Ectodermal cell (in vitro differentiated cells): ENCODE data around the gene MON2.

Source experiments
- H3K27ac ChIP-seq: 2 replicates; pipeline ENCODE4 v1.7.0; 2013; ENCODE audit warnings: mild to moderate bottlenecking, low read depth, low read length; ENCODE audit not compliant: insufficient read depth, poor library complexity, severe bottlenecking
- H3K27me3 ChIP-seq: 2 replicates; pipeline ENCODE4 v1.7.0; 2013; ENCODE audit warnings: mild to moderate bottlenecking, low read length; ENCODE audit not compliant: insufficient read depth, control insufficient read depth, poor library complexity, severe bottlenecking
- H3K36me3 ChIP-seq: one replicate; pipeline ENCODE4 v1.7.0; 2013; ENCODE audit warnings: low read length; ENCODE audit not compliant: control insufficient read depth, insufficient read depth
- H3K4me1 ChIP-seq: one replicate; pipeline ENCODE4 v1.7.0; 2013; ENCODE audit warnings: low read length; ENCODE audit not compliant: control insufficient read depth, insufficient read depth
- H3K4me3 ChIP-seq: 2 replicates; pipeline ENCODE4 v1.7.0; 2013; ENCODE audit warnings: low read depth, low read length, control low read depth; ENCODE audit not compliant: insufficient read depth
- H3K9me3 ChIP-seq: 2 replicates; pipeline ENCODE4 v1.7.0; 2013; ENCODE audit warnings: mild to moderate bottlenecking, low read length, moderate library complexity; ENCODE audit not compliant: control insufficient read depth
- WGBS, 2 experiments: methylation state at CpG; one replicate each; pipeline ENCODE4 v1.1.7; 2013; ENCODE audit warnings: missing lambda C conversion rate in 2 of 2; 5-methylcytosine and 5-hydroxymethylcytosine counted together

MON2 gene

GRCh38 chr12:62523619-62524018, 57.0 kb downstream of the MON2 start:
- H3K4me1 ChIP-seq = no peaks in the 10 kb centered on the region
- WGBS, 2 experiments = 100% methylated on average over 1 of the region's 1 CpG; no CpG with 5 or more reads in 1 of the 2 experiments
- H3K36me3 ChIP-seq = no peaks in the 10 kb centered on the region
- no peaks in the 10 kb centered on the region for H3K27me3 ChIP-seq
- H3K4me3 ChIP-seq = no peak overlapping the region
- H3K27ac ChIP-seq = no peak overlapping the region
- H3K9me3 ChIP-seq = no peaks in the 10 kb centered on the region

GRCh38 chr12:62525271-62525670, 58.6 kb downstream of the MON2 start:
- no peaks in the 10 kb centered on the region for H3K36me3 ChIP-seq
- no peak overlapping the region for H3K4me3 ChIP-seq

GRCh38 chr12:62530596-62530995, 64.0 kb downstream of the MON2 start:
- H3K27me3 ChIP-seq = no peaks in the 10 kb centered on the region
- WGBS, 2 experiments = 95 to 100% methylated on average over 1 of the region's 1 CpG
- peaks cover 5% of the 10 kb centered on the region for H3K36me3 ChIP-seq
- H3K27ac ChIP-seq = no peak overlapping the region
- H3K4me3 ChIP-seq = no peak overlapping the region
- H3K4me1 ChIP-seq = no peaks in the 10 kb centered on the region
- H3K9me3 ChIP-seq = no peaks in the 10 kb centered on the region

More at GRCh38 chr12:62525271-62525670, 58.6 kb downstream of the MON2 start:
- Histone ChIP-seq H3K4me1 (no peaks in the 10 kb centered on the region), H3K27ac (no peak overlapping the region), H3K9me3 (no peaks in the 10 kb centered on the region), H3K27me3 (no peaks in the 10 kb centered on the region)

- no peak overlapping the region for H3K27ac ChIP-seq
- no peaks in the 10 kb centered on the region for H3K9me3 ChIP-seq
- H3K27me3 ChIP-seq = no peaks in the 10 kb centered on the region
- H3K36me3 ChIP-seq = peaks cover 5% of the 10 kb centered on the region
- no peak overlapping the region for H3K4me3 ChIP-seq
- no peaks in the 10 kb centered on the region for H3K4me1 ChIP-seq
- WGBS, 2 experiments = 84 to 92% methylated on average over 3 of the region's 3 CpGs
Measured at GRCh38 chr12:62532333-62532732, 65.7 kb downstream of the MON2 start.

GRCh38 chr12:62533087-62533754, 66.6 kb downstream of the MON2 start:
- H3K4me3 ChIP-seq = no peak overlapping the region
- H3K27me3 ChIP-seq = no peaks in the 10 kb centered on the region
- peaks cover 5% of the 10 kb centered on the region for H3K36me3 ChIP-seq
- WGBS, 2 experiments = 87 to 89% methylated on average over 1 to 2 of the region's 2 CpGs
- no peaks in the 10 kb centered on the region for H3K4me1 ChIP-seq
- H3K27ac ChIP-seq = no peak overlapping the region
- no peaks in the 10 kb centered on the region for H3K9me3 ChIP-seq

GRCh38 chr12:62533755-62534107, 67.1 kb downstream of the MON2 start:
- no peaks in the 10 kb centered on the region for H3K27me3 ChIP-seq
- 87 to 99% methylated on average over 2 of the region's 2 CpGs for WGBS, 2 experiments
- no peak overlapping the region for H3K4me3 ChIP-seq
- peaks cover 5% of the 10 kb centered on the region for H3K36me3 ChIP-seq
- H3K4me1 ChIP-seq = no peaks in the 10 kb centered on the region
- no peak overlapping the region for H3K27ac ChIP-seq
- H3K9me3 ChIP-seq = no peaks in the 10 kb centered on the region

- WGBS, 2 experiments = 82% methylated on average over 3 of the region's 4 CpGs
- H3K36me3 ChIP-seq = peaks cover 5% of the 10 kb centered on the region
- H3K4me3 ChIP-seq = no peak overlapping the region
- H3K27me3 ChIP-seq = no peaks in the 10 kb centered on the region
- H3K27ac ChIP-seq = no peak overlapping the region
- H3K4me1 ChIP-seq = no peaks in the 10 kb centered on the region
- no peaks in the 10 kb centered on the region for H3K9me3 ChIP-seq
Measured at GRCh38 chr12:62536546-62536945, 69.9 kb downstream of the MON2 start.

GRCh38 chr12:62537551-62537950, 70.9 kb downstream of the MON2 start:
- WGBS, 2 experiments = 87 to 100% methylated on average over 2 of the region's 2 CpGs
- Histone ChIP-seq H3K4me1 (no peaks in the 10 kb centered on the region), H3K36me3 (peaks cover 5% of the 10 kb centered on the region), H3K9me3 (no peaks in the 10 kb centered on the region), H3K4me3 (no peak overlapping the region), H3K27me3 (no peaks in the 10 kb centered on the region), H3K27ac (no peak overlapping the region)

GRCh38 chr12:62540354-62540753, 73.7 kb downstream of the MON2 start:
- no peak overlapping the region for H3K27ac ChIP-seq
- 65 to 83% methylated on average over 2 of the region's 2 CpGs for WGBS, 2 experiments
- H3K4me1 ChIP-seq = no peaks in the 10 kb centered on the region
- H3K9me3 ChIP-seq = no peaks in the 10 kb centered on the region
- H3K36me3 ChIP-seq = peaks cover 5% of the 10 kb centered on the region
- H3K27me3 ChIP-seq = no peaks in the 10 kb centered on the region
- no peak overlapping the region for H3K4me3 ChIP-seq

- H3K27ac ChIP-seq = no peak overlapping the region
- peaks cover 5% of the 10 kb centered on the region for H3K36me3 ChIP-seq
- no peak overlapping the region for H3K4me3 ChIP-seq
- H3K4me1 ChIP-seq = no peaks in the 10 kb centered on the region
- WGBS, 2 experiments = 86% methylated on average over 1 of the region's 1 CpG; no CpG with 5 or more reads in 1 of the 2 experiments
- no peaks in the 10 kb centered on the region for H3K27me3 ChIP-seq
- H3K9me3 ChIP-seq = no peaks in the 10 kb centered on the region
Measured at GRCh38 chr12:62542814-62543213, 76.2 kb downstream of the MON2 start.

- Histone ChIP-seq H3K27me3 (no peaks in the 10 kb centered on the region), H3K4me3 (no peak overlapping the region), H3K4me1 (no peaks in the 10 kb centered on the region), H3K9me3 (no peaks in the 10 kb centered on the region), H3K36me3 (peaks cover 5% of the 10 kb centered on the region), H3K27ac (no peak overlapping the region)
- 96% methylated on average over 5 of the region's 5 CpGs for WGBS, 2 experiments
Measured at GRCh38 chr12:62543324-62543723, 76.7 kb downstream of the MON2 start.
